ENCODE results near the gene CBFB. TPM values are rescaled to one million over a fixed set of nuclear protein-coding genes. Genes with fewer than 3 reads are reported as not detected.
"Not testable (repeated sequence)": the region's sequence is repeated elsewhere in the genome, so short reads cannot be mapped to it uniquely, and the experiment has no call there.

Gene CBFB
- total RNA-seq (62.5 TPM), polyA plus RNA-seq (19.3 TPM)

DNA sequence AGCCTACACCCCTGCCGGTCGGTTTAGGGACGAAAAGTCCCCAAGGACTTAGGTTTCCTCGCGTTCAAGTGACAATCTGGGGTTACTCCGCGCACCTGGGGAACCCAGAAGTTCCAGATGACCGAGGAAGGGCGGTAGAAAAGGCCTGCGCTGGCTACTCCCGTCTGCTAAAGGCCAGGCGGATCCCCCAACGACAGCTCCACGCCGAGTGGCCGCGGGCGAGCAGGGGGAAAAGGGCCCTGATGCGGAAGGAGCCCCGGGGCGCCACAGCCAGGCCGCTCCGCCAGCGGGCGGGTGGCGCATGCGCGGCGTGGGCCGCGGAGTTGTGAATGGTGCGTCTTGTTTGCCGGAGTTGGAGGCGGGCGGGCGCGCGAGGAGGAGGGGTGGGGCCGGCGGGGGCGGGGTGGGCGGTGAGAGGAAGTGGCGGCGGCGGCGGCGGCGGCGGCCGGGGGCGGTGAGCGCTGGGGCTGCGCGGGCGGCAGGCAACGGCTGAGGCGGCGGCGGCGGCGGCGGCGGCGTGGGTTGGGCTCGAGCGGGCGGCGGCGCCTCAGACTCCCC, at the start of gene CBFB:
Gene CBFB, plus strand, starts transcription at position 454 of the 558 bp plus-strand sequence. CDS start 259 bp downstream, outside the sequence.
- peak; percentile 69 for DNase-seq (ENCODE audit: extremely low spot score)
- no peaks in the 10 kb centered on the region for H3K36me3 ChIP-seq (ENCODE audit: insufficient read depth)
- H3K4me1 ChIP-seq (ENCODE audit: insufficient read depth) = no peaks in the 10 kb centered on the region
- peak within 1 kb of the TSS; percentile 98 for H3K4me3 ChIP-seq (ENCODE audit: low read depth, low read length)
- H3K27ac ChIP-seq (ENCODE audit: low read depth) = peak within 1 kb of the TSS; percentile 98
- WGBS = under 1% methylated on average over 65 of the region's 69 CpGs

DNA sequence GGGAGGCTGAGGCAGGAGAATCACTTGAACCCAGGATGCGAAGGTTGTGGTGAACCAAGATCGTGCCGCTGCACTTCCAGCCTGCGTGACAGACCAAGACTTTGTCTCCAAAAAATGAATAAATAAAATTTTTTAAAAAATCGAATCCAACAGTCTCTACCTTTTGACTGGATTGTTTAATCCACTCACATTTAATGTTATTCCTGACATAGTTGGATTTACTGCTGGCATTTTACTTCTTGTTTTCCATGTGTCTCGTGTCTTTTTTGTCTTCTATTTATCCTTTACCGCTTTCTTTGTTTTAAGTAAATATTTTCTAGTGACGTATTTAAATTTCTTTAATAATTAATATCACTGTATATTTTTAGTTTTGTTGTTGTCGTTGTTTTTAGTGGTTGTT, 45.9 kb upstream of the CBFB start:
- no peaks in the 10 kb centered on the region for H3K4me1 ChIP-seq (ENCODE audit: insufficient read depth)
- 93% methylated on average over 9 of the region's 9 CpGs for WGBS

DNA sequence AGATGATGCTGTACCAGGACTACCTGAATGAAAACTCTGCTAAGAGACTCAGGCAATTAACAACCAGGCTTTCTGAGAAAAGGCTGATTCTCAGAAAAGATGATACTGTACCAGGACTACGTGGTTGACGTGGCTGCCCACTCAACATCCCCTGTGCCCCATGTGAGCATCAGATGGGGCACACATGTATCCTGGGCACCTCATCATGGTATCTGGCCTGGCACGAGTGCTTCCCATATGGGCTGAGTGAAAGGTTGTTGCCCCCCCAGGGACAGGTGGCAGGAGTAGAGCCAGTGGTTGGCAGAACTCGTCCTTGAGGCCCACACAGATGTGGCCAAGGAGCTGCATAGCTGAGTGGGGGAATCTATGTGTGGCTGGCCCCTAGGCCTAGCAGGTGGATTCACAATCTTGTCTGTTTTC, 44.0 kb upstream of the CBFB start:
- Histone ChIP-seq H3K27ac (ENCODE audit: low read depth) (no peak overlapping the region), H3K4me1 (ENCODE audit: insufficient read depth) (no peaks in the 10 kb centered on the region), H3K4me3 (ENCODE audit: low read depth, low read length) (no peak overlapping the region), H3K36me3 (ENCODE audit: insufficient read depth) (no peaks in the 10 kb centered on the region)
- 89% methylated on average over 4 of the region's 4 CpGs for WGBS
- DNase-seq (ENCODE audit: extremely low spot score) = no peak

More for the DNA sequence above, 45.9 kb upstream of the CBFB start:
- H3K27ac ChIP-seq (ENCODE audit: low read depth) = no peak overlapping the region
- H3K4me3 ChIP-seq (ENCODE audit: low read depth, low read length) = no peak overlapping the region
- no peaks in the 10 kb centered on the region for H3K36me3 ChIP-seq (ENCODE audit: insufficient read depth)
- DNase-seq (ENCODE audit: extremely low spot score) = no peak

DNA sequence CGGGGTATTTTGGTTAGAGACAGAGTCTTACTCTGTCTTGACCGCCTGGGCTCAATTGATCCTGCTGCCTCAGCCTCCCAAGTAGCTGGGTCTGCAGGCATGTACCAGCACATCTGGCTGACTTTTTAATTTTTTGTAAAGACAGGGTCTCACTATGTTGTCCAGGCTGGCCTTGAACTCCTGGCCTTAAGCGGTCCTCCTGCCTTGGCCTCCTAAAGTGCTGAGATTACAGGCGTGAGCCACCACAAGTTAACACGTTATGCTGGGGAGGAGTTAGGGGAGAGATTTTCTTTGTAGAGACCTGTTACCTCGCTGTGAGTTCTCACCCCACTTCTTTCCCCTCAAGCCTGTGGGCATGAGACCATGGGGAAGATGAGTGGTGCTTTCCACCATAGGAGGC, 42.4 kb upstream of the CBFB start:
- DNase-seq (ENCODE audit: extremely low spot score) = no peak
- no peaks in the 10 kb centered on the region for H3K4me1 ChIP-seq (ENCODE audit: insufficient read depth)
- H3K27ac ChIP-seq (ENCODE audit: low read depth) = no peak overlapping the region
- 91% methylated on average over 6 of the region's 6 CpGs for WGBS
- H3K36me3 ChIP-seq (ENCODE audit: insufficient read depth) = no peaks in the 10 kb centered on the region
- no peak overlapping the region for H3K4me3 ChIP-seq (ENCODE audit: low read depth, low read length)

DNA sequence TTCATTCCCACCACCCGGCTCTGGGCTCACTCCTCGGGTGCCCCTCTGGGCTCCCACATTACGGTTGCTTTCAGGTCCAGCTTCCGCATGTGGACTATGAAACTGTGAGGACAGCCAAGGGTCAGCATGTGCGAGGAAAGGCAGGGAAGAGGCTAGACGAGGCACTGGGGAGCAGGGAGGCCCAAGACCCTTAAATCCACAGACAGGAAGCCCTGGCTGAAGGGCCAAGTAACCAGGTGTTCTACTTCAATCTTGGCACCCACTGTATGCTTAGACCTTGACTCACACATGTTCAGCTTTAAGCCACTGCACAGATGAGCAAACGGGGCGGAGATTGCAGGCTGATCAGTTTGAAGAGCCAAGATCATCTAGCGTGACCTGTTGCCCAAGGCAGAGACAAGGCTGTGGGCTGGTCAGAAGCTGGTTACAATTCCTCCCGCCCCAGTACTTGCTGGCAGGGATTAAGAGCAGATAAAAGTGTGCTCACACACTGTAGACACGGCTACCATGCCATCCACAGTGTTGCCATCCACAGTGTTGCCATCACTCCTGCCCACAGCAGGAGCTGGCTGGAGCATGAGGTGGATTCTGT, 40.7 kb upstream of the CBFB start, which contains the start of gene CES4A:
Gene CES4A, plus strand, starts transcription at position 393 of the 592 bp plus-strand sequence. Its CDS starts 184 bp downstream, at position 577.
- H3K27ac ChIP-seq (ENCODE audit: low read depth) = no peak within 1 kb of the TSS
- no peak within 1 kb of the TSS for H3K4me3 ChIP-seq (ENCODE audit: low read depth, low read length)
- no peaks in the 10 kb centered on the region for H3K4me1 ChIP-seq (ENCODE audit: insufficient read depth)
- no peak for DNase-seq (ENCODE audit: extremely low spot score)
- H3K36me3 ChIP-seq (ENCODE audit: insufficient read depth) = no peaks in the 10 kb centered on the region
- 52% methylated on average over 11 of the region's 11 CpGs for WGBS

DNA sequence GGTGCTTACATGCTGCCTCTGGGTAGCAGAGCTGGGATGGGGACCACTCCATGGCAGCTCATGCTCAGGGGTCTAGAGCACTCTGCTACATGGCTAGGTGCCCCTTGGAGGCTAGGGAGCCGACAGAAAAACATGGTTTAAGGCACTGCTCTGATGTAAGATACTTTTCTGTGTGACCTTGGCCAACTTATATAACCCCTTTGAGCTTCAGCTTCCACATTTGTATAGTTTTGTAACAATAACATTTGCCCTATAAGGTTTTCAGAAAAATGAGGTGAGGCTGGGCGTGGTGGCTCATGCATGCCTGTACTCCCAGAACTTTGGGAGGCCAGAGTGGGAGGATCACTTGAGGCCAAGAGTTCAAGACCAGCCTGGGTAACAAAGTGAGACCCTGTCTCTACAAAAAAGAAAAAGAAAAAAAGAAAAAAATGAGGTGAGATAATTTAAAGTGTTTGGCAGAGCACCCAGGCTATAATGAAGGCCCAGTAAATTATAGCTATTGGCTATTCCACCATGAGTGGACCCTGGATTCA, 37.3 kb upstream of the CBFB start:
- DNase-seq (ENCODE audit: extremely low spot score) = no peak
- Histone ChIP-seq H3K36me3 (ENCODE audit: insufficient read depth) (no peaks in the 10 kb centered on the region), H3K4me3 (ENCODE audit: low read depth, low read length) (no peak overlapping the region), H3K4me1 (ENCODE audit: insufficient read depth) (no peaks in the 10 kb centered on the region), H3K27ac (ENCODE audit: low read depth) (no peak overlapping the region)
- WGBS = 88% methylated on average over 2 of the region's 2 CpGs

DNA sequence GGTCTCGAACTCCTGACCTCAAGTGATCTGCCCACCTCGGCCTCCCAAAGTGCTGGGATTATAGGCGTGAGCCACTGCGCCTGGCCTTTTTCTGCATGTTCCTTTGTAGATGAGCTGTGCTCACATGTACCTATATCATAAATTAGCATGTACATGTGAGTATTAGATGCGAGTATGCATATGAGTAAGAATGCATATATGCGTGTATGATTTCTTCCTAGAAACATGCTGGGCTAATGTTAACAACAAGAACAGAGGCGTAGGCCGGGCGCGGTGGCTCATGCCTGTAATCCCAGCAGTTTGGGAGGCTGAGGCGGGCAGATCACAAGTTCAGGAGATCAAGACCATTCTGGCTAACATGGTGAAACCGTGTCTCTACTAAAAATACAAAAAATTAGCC, 35.4 kb upstream of the CBFB start:
- H3K4me1 ChIP-seq (ENCODE audit: insufficient read depth); DNase-seq (ENCODE audit: extremely low spot score); H3K27ac ChIP-seq (ENCODE audit: low read depth); H3K36me3 ChIP-seq (ENCODE audit: insufficient read depth); H3K4me3 ChIP-seq (ENCODE audit: low read depth, low read length): not testable (repeated sequence)
- WGBS = 96% methylated on average over 12 of the region's 12 CpGs

DNA sequence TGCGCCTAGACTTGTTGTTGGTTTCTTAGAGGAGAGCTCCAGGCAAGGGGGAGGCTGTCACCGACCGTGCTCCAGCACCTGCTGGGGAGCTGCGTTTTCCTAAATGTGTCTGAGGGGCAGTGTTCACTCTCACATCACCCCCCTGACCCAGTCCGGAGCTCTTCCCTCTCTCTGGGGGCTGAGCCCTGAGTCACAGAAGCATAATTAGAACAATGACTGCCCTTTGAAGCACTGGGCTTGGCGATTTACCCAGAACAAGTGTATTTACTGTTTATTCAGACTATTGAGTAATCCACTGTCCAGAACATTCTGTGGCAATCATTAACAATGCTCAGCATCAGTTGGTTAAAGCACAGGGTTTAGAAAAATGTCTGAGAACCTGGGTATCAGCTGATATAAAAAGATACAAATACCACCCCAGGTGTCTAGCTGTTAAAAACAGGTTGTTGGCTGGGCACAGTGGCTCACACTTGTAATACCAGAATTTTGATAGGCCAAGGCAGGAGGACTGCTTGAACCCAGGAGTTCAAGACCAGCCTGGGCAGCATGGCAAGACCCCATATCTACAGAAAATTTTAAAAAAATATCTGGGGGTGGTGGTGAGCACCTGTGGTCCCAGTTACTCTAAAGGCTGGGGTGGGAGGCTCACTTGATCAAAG, 32.5 kb upstream of the CBFB start:
- no peak for DNase-seq (ENCODE audit: extremely low spot score)
- 49% methylated on average over 6 of the region's 6 CpGs for WGBS
- H3K27ac ChIP-seq (ENCODE audit: low read depth) = no peak overlapping the region
- H3K4me3 ChIP-seq (ENCODE audit: low read depth, low read length) = no peak overlapping the region
- H3K36me3 ChIP-seq (ENCODE audit: insufficient read depth) = no peaks in the 10 kb centered on the region
- H3K4me1 ChIP-seq (ENCODE audit: insufficient read depth) = no peaks in the 10 kb centered on the region

DNA sequence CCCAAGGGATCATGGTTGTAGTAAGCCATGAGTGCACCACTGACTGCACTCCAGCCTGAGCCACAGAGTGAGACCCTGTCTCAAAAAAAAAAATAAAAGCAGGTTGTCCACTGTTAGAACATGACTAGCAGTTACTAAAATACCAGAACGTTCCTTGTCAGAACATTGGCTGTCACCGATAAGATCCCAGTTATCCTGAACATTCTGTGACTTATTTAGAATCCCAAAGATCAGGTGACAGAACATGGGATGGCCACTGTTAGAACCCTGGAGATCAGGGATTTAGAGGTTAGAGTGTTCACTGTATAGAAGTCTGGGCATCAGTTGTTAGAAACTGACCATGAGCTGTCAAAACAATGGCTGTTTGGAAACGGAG, 32.0 kb upstream of the CBFB start:
- no peak for DNase-seq (ENCODE audit: extremely low spot score)
- Histone ChIP-seq H3K4me3 (ENCODE audit: low read depth, low read length) (no peak overlapping the region), H3K27ac (ENCODE audit: low read depth) (no peak overlapping the region), H3K4me1 (ENCODE audit: insufficient read depth) (no peaks in the 10 kb centered on the region), H3K36me3 (ENCODE audit: insufficient read depth) (no peaks in the 10 kb centered on the region)
- 62% methylated on average over 3 of the region's 3 CpGs for WGBS

DNA sequence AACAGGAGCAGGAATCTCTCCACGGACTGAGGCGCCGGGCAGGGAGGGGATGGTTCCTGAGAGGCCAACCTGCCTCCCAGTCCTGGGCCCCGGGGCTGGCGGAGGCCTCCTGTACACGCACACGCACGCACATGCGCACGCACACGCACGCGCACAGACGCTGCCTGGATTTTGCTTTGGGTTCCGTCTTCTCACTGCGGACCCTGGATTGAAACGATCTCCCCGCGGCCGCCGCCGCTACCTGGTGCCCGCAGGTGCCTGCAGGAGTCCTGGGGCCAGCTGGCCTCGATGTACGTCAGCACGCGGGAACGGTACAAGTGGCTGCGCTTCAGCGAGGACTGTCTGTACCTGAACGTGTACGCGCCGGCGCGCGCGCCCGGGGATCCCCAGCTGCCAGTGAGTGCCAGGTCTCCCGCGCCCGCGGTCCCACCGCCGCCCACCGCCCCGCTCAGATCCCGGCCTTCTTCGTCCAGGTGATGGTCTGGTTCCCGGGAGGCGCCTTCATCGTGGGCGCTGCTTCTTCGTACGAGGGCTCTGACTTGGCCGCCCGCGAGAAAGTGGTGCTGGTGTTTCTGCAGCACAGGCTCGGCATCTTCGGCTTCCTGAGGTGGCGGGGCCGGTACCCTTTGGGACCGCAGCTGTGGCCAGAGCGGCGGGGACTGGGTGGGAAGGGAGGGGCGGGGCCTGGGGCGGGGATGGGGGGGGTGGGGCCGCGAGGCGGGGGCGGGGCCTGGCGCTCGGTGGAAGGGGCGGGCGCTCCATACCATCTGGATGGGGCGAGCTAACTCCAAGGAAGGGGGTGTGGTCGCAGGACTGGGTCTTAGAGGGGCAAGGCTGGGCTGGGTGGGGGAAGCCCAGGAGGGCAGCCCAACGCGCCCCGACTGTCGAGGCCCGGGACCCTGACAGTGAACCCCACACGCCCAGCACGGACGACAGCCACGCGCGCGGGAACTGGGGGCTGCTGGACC, 28.3 kb upstream of the CBFB start:
- Histone ChIP-seq H3K36me3 (ENCODE audit: insufficient read depth) (no peaks in the 10 kb centered on the region), H3K27ac (ENCODE audit: low read depth) (no peak overlapping the region), H3K4me3 (ENCODE audit: low read depth, low read length) (peak overlapping the region; percentile 43), H3K4me1 (ENCODE audit: insufficient read depth) (no peaks in the 10 kb centered on the region)
- WGBS = 4% methylated on average over 88 of the region's 89 CpGs
- DNase-seq (ENCODE audit: extremely low spot score) = peak; percentile 26

DNA sequence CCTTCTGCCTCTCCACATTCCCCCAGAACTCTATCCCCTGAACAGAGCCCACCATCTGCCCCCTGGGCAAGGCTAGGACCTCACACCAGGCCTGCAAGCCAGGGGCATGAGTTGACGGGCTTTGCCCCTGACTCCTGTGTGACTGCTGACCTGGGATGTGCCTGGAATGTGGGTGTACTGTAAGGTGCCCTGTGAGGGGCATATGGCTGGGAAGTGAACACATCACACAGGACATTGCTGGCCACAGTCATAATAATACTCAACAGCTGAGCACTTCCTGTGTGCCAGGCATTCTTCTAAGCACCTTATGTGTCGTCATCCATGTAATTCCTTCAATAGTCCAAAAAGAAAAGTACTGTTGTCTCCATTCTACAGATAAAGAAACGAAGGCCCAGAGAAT, 27.2 kb upstream of the CBFB start:
- Histone ChIP-seq H3K36me3 (ENCODE audit: insufficient read depth) (no peaks in the 10 kb centered on the region), H3K27ac (ENCODE audit: low read depth) (no peak overlapping the region), H3K4me3 (ENCODE audit: low read depth, low read length) (no peak overlapping the region), H3K4me1 (ENCODE audit: insufficient read depth) (no peaks in the 10 kb centered on the region)
- 89% methylated on average over 3 of the region's 3 CpGs for whole genome bisulfite sequencing
- DNase-seq (ENCODE audit: extremely low spot score) = no peak

DNA sequence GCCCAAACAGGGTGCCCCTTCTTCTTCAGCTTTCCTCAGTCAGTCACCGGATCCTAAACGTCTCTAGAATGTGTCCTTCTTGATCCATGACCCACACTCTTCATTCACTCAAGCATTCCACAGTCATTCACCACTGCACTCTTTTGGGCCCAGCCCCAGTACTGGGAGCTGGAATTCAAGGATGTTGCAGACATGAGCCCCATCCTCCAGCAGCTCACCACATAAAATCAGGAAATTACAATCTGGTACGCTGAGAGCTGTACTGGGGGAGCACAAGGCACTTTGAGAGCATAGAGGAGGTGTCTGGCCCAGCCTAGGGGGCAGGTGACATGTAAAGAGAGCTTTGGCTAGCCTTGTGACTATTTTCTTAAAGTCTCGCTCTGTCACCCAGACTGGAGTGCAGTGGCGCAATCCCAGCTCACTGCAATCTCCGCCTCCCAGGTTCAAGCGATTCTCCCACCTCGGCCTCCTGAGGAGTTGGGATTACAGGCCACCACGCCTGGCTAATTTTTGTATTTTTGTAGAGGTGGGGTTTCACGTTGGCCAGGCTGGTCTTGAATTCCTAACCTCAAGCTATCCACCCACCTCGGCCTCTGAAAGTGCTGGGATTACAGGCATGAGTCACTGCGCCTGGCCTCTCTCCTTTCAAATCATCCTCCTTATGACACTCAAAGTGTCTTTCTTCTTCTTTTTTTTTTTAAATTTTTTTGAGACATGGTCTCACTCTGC, 21.9 kb upstream of the CBFB start:
- Histone ChIP-seq H3K36me3 (ENCODE audit: insufficient read depth) (no peaks in the 10 kb centered on the region), H3K4me3 (ENCODE audit: low read depth, low read length) (no peak overlapping the region), H3K4me1 (ENCODE audit: insufficient read depth) (no peaks in the 10 kb centered on the region), H3K27ac (ENCODE audit: low read depth) (no peak overlapping the region)
- DNase-seq (ENCODE audit: extremely low spot score) = no peak
- WGBS = 82% methylated on average over 12 of the region's 12 CpGs

DNA sequence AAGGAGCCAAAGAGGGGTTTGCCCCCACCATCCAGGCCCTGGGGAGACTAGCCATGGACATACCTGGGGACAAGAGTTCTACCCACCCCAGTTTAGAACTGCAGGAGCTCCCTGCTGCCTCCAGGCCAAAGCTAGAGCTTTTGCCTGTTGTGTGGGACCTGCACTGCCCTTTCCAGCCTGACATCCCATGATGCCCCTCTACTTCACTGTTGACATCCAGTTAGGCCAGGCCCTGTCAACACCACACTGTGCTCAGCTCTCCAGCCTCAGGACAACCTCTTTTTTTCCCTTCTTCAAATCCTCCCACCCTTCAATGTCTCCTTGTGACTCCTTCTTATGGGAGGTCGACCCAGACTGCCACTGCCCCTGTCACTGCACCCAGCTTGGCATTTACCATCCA, 19.8 kb upstream of the CBFB start:
- Histone ChIP-seq H3K4me3 (ENCODE audit: low read depth, low read length) (no peak overlapping the region), H3K27ac (ENCODE audit: low read depth) (no peak overlapping the region), H3K4me1 (ENCODE audit: insufficient read depth) (no peaks in the 10 kb centered on the region), H3K36me3 (ENCODE audit: insufficient read depth) (no peaks in the 10 kb centered on the region)
- WGBS = 86% methylated on average over 1 of the region's 1 CpG
- no peak for DNase-seq (ENCODE audit: extremely low spot score)

All from urinary bladder (tissue), 4 donors.